Thyroid gland (tissue), 4 donors: ENCODE data around the gene CAPN12. TPM values are rescaled to one million over a fixed set of nuclear protein-coding genes. Genes with fewer than 3 reads are reported as not detected.
"Not testable (repeated sequence)": the region's sequence is repeated elsewhere in the genome, so short reads cannot be mapped to it uniquely, and the experiment has no call there.

ENCODE experiments used
- DNase-seq, 2 donors: peaks; one replicate each; pipeline ENCODE4 v3.0.0-alpha.2; 2019
- H3K27ac ChIP-seq, 3 donors: fragments of 200-600 bp; sonication (generic); 1 replicate in 2 of 3; 2 replicates in 1 of 3; pipeline ENCODE4 v1.5.1; 2016 to 2019; ENCODE audit warnings: mild to moderate bottlenecking in 1 of 3, moderate library complexity in 1 of 3
- H3K27me3 ChIP-seq: fragments of 200-600 bp; sonication (generic); one replicate; pipeline ENCODE4 v1.5.1; 2019
- H3K36me3 ChIP-seq, 2 donors: fragments of 200-600 bp; sonication (generic); one replicate each; pipeline ENCODE4 v1.5.1; 2016 to 2019
- H3K4me1 ChIP-seq, 2 donors: fragments of 200-600 bp; sonication (generic); one replicate each; pipeline ENCODE4 v1.5.1; 2017 to 2019
- H3K4me3 ChIP-seq, 3 donors: fragments of 200-600 bp; sonication (generic); replicated peaks in 1 of 3; 1 replicate in 2 of 3; 2 replicates in 1 of 3; pipeline ENCODE4 v1.5.1; 2016; ENCODE audit warnings: mild to moderate bottlenecking in 1 of 3
- H3K9me3 ChIP-seq: fragments of 200-600 bp; sonication (generic); one replicate; pipeline ENCODE4 v1.5.1; 2017
- POLR2A ChIP-seq, 2 donors: fragments of 450-650 bp; IDR thresholded peaks; one replicate each; pipeline ENCODE4 v1.6.1; 2017; ENCODE audit warnings: antibody characterized with exemption in 2 of 2, mild to moderate bottlenecking in 2 of 2, moderate library complexity in 1 of 2
- WGBS, 2 donors: methylation state at CpG; one replicate each; pipeline ENCODE4 v1.1.5; 2017; 5-methylcytosine and 5-hydroxymethylcytosine counted together
- intact Hi-C: fragments of 100-400 bp; cut with DNase I; formaldehyde crosslinking; loops from one replicate; pipeline ENCODE4 v1.15.1; 2023
- total RNA-seq, 4 donors: library from RNA; depleted of rRNA; stranded (reverse); fragments of >200 nt; gene quantifications; one replicate each; pipeline ENCODE4 v1.2.3, GENCODE V29; 2016
- TF ChIP-seq, protein P1 (sequence below), 6 experiments: fragments of 200-600 bp in 3 of 6; fragments of 450-650 bp in 3 of 6; sonication (generic) in 3 of 6; IDR thresholded peaks; one replicate each; pipeline ENCODE4 v1.5.1; 2016 to 2019; ENCODE audit warnings: antibody characterized with exemption in 6 of 6, mild to moderate bottlenecking in 2 of 6, inconsistent platforms in 1 of 6, moderate library complexity in 1 of 6

CAPN12 gene
- total RNA-seq, 4 donors from 2014 or later, result 1.6 to 2.0 TPM; not detected in 2

- Histone ChIP-seq H3K27ac (no peak overlapping the region), H3K27me3 (no peaks in the 10 kb centered on the region), H3K9me3 (no peaks in the 10 kb centered on the region), H3K4me1 (no peaks in the 10 kb centered on the region), H3K36me3 (no peaks in the 10 kb centered on the region), H3K4me3 (no peak overlapping the region)
- DNase-seq, result no peak
- intact Hi-C loops, result no loop called here
- no peak for TF ChIP-seq POLR2A (IDR thresholded peaks at IDR 0.05)
- TF ChIP-seq, protein P1, sequence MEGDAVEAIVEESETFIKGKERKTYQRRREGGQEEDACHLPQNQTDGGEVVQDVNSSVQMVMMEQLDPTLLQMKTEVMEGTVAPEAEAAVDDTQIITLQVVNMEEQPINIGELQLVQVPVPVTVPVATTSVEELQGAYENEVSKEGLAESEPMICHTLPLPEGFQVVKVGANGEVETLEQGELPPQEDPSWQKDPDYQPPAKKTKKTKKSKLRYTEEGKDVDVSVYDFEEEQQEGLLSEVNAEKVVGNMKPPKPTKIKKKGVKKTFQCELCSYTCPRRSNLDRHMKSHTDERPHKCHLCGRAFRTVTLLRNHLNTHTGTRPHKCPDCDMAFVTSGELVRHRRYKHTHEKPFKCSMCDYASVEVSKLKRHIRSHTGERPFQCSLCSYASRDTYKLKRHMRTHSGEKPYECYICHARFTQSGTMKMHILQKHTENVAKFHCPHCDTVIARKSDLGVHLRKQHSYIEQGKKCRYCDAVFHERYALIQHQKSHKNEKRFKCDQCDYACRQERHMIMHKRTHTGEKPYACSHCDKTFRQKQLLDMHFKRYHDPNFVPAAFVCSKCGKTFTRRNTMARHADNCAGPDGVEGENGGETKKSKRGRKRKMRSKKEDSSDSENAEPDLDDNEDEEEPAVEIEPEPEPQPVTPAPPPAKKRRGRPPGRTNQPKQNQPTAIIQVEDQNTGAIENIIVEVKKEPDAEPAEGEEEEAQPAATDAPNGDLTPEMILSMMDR (IDR thresholded peaks at IDR 0.05), result no peak
- WGBS, 2 donors, result 79 to 84% methylated on average over 7 of the region's 7 CpGs
Observed at GRCh38 chr19:38781058-38781457, 36.8 kb upstream of the CAPN12 start.

DNA sequence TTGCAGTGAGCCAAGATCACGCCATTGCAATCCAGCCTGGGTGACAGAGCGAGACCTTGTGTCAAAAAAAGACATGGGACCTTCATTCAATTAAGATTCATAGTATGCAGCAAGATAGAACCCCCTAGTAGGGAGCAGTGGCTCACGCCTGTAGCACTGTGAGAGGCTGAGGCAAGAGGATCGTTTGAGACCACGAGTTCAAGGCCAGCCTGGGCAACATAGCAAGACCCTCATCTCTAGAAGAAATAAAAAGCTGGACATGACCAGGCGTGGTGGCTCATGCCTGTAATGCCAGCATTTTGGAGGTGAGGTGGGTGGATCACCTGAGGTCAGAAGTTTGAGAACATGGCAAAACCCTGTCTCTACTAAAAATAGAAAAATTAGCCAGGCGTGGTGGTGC is 36.2 kb upstream of the CAPN12 start:
- DNase-seq, result no peak
- 85 to 88% methylated on average over 7 of the region's 7 CpGs for WGBS, 2 donors
- no peak overlapping the region for H3K27ac ChIP-seq
- no peaks in the 10 kb centered on the region for H3K27me3 ChIP-seq
- H3K4me3 ChIP-seq, result no peak overlapping the region
- TF ChIP-seq, protein P1 (IDR thresholded peaks at IDR 0.05), result no peak
- no peak for TF ChIP-seq POLR2A (IDR thresholded peaks at IDR 0.05)
- intact Hi-C loops, result no loop called here
- H3K9me3 ChIP-seq, result no peaks in the 10 kb centered on the region
- H3K4me1 ChIP-seq, result no peaks in the 10 kb centered on the region
- no peaks in the 10 kb centered on the region for H3K36me3 ChIP-seq

DNA sequence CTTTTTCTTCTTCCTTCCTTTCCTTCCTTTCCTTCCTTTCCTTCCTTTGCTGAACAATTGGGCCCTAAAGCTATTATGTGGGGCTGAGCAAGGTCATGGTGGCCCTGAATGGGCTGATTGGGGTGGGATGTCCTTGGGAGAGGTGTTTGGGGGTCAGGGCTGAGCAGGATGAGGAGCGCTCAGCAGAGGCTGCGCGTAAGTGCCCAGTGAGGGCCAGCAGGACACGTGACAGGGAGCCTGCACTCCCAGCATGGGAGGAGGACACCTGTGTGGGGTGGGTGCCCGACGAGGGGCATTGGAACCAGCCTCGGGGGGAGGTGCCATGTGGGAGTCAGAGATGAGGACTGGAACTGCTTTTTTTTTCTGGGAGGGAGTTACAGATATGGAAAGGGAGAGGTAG is 34.5 kb upstream of the CAPN12 start:
- no peak overlapping the region for H3K27ac ChIP-seq
- intact Hi-C loops, result loop anchor here (10.0 kb wide), 1 partner anchor 46 kb away; no protein-coding TSS in a partner anchor
- whole genome bisulfite sequencing, 2 donors, result 43 to 61% methylated on average over 7 of the region's 7 CpGs
- no peak overlapping the region for H3K4me3 ChIP-seq
- no peaks in the 10 kb centered on the region for H3K4me1 ChIP-seq
- H3K9me3 ChIP-seq, result no peaks in the 10 kb centered on the region
- no peaks in the 10 kb centered on the region for H3K36me3 ChIP-seq
- no peak for DNase-seq
- TF ChIP-seq, protein P1 (IDR thresholded peaks at IDR 0.05), result no peak
- no peak for TF ChIP-seq POLR2A (IDR thresholded peaks at IDR 0.05)
- H3K27me3 ChIP-seq, result no peaks in the 10 kb centered on the region

- Histone ChIP-seq H3K4me1 (peaks cover 8% of the 10 kb centered on the region in 2 donors), H3K9me3 (no peaks in the 10 kb centered on the region), H3K27ac (no peak overlapping the region), H3K36me3 (no peaks in the 10 kb centered on the region), H3K27me3 (no peaks in the 10 kb centered on the region), H3K4me3 (no peak overlapping the region)
- intact Hi-C loops, result loop anchor here (10.0 kb wide), 1 partner anchor 50 kb away; no protein-coding TSS in a partner anchor
- WGBS, 2 donors, result 84 to 86% methylated on average over 13 of the region's 13 CpGs
- no peak for TF ChIP-seq POLR2A (IDR thresholded peaks at IDR 0.05)
- TF ChIP-seq, protein P1 (IDR thresholded peaks at IDR 0.05), result no peak
- DNase-seq, result no peak
Observed at GRCh38 chr19:38774181-38774950, 30.1 kb upstream of the CAPN12 start.

GRCh38 chr19:38773469-38774177 is 29.3 kb upstream of the CAPN12 start, which contains the start of gene LGALS7:
TSS of gene LGALS7 (minus strand) at chr19:38773517. CDS start at chr19:38773492, 25 bp downstream.
- no peak for DNase-seq
- 82 to 83% methylated on average over 6 to 11 of the region's 14 CpGs for WGBS, 2 donors
- H3K27me3 ChIP-seq, result no peaks in the 10 kb centered on the region
- H3K36me3 ChIP-seq, result no peaks in the 10 kb centered on the region
- intact Hi-C loops, result loop anchor here (10.0 kb wide), 1 partner anchor 51 kb away; no protein-coding TSS in a partner anchor
- H3K27ac ChIP-seq, result no peak within 1 kb of the TSS
- no peaks in the 10 kb centered on the region for H3K9me3 ChIP-seq
- H3K4me1 ChIP-seq, result peaks cover 8% of the 10 kb centered on the region in 2 donors
- no peak within 1 kb of the TSS for H3K4me3 ChIP-seq
- TF ChIP-seq, protein P1 (IDR thresholded peaks at IDR 0.05), result no peak
- TF ChIP-seq POLR2A (IDR thresholded peaks at IDR 0.05), result no peak

GRCh38 chr19:38771569-38771968 is 27.3 kb upstream of the CAPN12 start:
- DNase-seq, H3K9me3 ChIP-seq, H3K27me3 ChIP-seq, H3K4me1 ChIP-seq, H3K27ac ChIP-seq, H3K4me3 ChIP-seq, H3K36me3 ChIP-seq: not testable (repeated sequence)
- intact Hi-C loops, result loop anchor here (10.0 kb wide), 1 partner anchor 53 kb away; no protein-coding TSS in a partner anchor
- WGBS, 2 donors, result no CpG with 5 or more reads among the region's 30 CpGs

- H3K4me3 ChIP-seq, H3K27me3 ChIP-seq: not testable (repeated sequence)
- WGBS, 2 donors, result 0% methylated on average over 1 of the region's 22 CpGs; no CpG with 5 or more reads in 1 of the 2 donors
Observed at GRCh38 chr19:38770949-38771275, 26.6 kb upstream of the CAPN12 start.

More at GRCh38 chr19:38770949-38771275, 26.6 kb upstream of the CAPN12 start:
- not testable (repeated sequence) for DNase-seq, H3K9me3 ChIP-seq, H3K4me1 ChIP-seq, H3K27ac ChIP-seq, H3K36me3 ChIP-seq
- intact Hi-C loops, result loop anchor here (10.0 kb wide), 1 partner anchor 54 kb away; no protein-coding TSS in a partner anchor
